OCI-LY7 (cell line): ENCODE results near the gene SLC16A11.

ENCODE experiments used
- CTCF ChIP-seq: fragments of 200-600 bp; sonication (generic); conservative IDR thresholded peaks from 2 replicates; pipeline ENCODE4 v1.5.1; 2014; ENCODE audit warnings: mild to moderate bottlenecking, antibody characterized with exemption, low read length, moderate library complexity, mixed read lengths
- EZH2phosphoT487 ChIP-seq: fragments of 200-600 bp; sonication (generic); IDR thresholded peaks from 2 replicates; pipeline ENCODE4 v1.6.1; 2018; ENCODE audit warnings: low read depth, borderline replicate concordance, mild to moderate bottlenecking, mixed run types, antibody characterized with exemption, low read length, moderate library complexity, mixed read lengths

GRCh38 chr17:6994118-6994598 lies 49.7 kb downstream of the SLC16A11 start:
- TF ChIP-seq CTCF (no peak), EZH2phosphoT487 (no peak)
